GM23338 (cell line): Measurements from ENCODE around the gene CFAP298.

Source experiments
- CREB1 ChIP-seq: fragments of 250-450 bp; sonication (Bioruptor Pico); IDR thresholded peaks from 2 replicates; pipeline ENCODE4 v1.5.0; 2020; ENCODE audit warnings: low read depth, mild to moderate bottlenecking, moderate library complexity
- TF ChIP-seq, protein P1 (sequence below), 2 experiments: fragments of 200-600 bp in 1 of 2; sonication (generic) in 1 of 2; conservative IDR thresholded peaks; 2 replicates each; pipeline versions ENCODE4 v1.5.1 to v1.6.1; 2016 to 2017; ENCODE audit warnings: antibody characterized with exemption in 2 of 2, low read depth in 2 of 2, mild to moderate bottlenecking in 2 of 2, moderate library complexity in 1 of 2

DNA sequence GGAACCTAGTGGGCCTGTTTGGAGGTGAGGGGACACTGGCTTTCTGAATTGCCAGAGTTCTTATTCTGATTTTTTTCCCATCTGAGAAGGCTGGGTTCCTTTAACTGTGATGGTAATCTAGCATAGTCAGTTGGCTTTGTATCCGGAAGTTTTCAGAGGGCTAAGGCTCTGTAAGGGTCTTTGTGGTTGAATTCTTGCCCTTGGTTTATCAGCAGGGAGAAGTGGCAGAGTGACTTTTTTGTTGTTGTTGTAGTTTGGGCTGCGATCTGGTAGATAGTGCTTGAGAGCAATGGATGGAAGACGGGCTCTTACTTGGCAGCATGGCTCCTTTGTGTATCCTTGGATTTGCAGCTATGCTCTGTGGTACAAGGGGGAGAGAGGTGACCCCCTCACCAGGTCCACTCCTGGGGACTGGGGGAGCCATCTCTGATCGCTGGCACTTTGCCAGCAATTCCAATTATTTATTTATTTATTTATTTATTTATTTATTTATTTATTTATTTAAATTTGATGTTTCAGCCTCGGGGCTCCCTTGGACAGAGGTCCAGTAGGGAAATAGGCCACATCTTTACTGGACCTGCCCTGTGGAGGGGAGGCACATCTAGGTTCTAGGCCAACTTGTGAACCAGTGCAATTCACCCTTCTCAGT is 45.3 kb downstream of the CFAP298 start:
- no peak for TF ChIP-seq CREB1 (CRISPR knock-in tag)
- TF ChIP-seq, protein P1, sequence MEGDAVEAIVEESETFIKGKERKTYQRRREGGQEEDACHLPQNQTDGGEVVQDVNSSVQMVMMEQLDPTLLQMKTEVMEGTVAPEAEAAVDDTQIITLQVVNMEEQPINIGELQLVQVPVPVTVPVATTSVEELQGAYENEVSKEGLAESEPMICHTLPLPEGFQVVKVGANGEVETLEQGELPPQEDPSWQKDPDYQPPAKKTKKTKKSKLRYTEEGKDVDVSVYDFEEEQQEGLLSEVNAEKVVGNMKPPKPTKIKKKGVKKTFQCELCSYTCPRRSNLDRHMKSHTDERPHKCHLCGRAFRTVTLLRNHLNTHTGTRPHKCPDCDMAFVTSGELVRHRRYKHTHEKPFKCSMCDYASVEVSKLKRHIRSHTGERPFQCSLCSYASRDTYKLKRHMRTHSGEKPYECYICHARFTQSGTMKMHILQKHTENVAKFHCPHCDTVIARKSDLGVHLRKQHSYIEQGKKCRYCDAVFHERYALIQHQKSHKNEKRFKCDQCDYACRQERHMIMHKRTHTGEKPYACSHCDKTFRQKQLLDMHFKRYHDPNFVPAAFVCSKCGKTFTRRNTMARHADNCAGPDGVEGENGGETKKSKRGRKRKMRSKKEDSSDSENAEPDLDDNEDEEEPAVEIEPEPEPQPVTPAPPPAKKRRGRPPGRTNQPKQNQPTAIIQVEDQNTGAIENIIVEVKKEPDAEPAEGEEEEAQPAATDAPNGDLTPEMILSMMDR (conservative IDR thresholded peaks at IDR 0.05; ENCODE audit: low read depth in 2 of 2), result no peak
